Suprapubic skin (tissue), 4 donors: ENCODE measurements around the gene SRSF8.

ENCODE experiments used
- CTCF ChIP-seq, 2 donors: fragments of 200-600 bp in 1 of 2; fragments of 450-650 bp in 1 of 2; sonication (generic) in 1 of 2; IDR thresholded peaks; one replicate each; pipeline ENCODE4 v1.5.1; 2016 to 2019; ENCODE audit warnings: antibody characterized with exemption in 2 of 2, mild to moderate bottlenecking in 1 of 2, moderate library complexity in 1 of 2
- POLR2A ChIP-seq, 2 donors: fragments of 450-650 bp; IDR thresholded peaks; one replicate each; pipeline ENCODE4 v1.6.1; 2017; ENCODE audit warnings: antibody characterized with exemption in 2 of 2, mild to moderate bottlenecking in 2 of 2, moderate library complexity in 2 of 2
- POLR2AphosphoS5 ChIP-seq, 3 donors: sonication (generic); formaldehyde crosslinking; IDR thresholded peaks; one replicate each; pipeline ENCODE4 v1.6.1; 2017; ENCODE audit warnings: antibody characterized with exemption in 3 of 3

GRCh38 chr11:95088946-95089619 lies 22.4 kb downstream of the SRSF8 start:
- TF ChIP-seq CTCF (IDR thresholded peaks at IDR 0.05), result no peak
- no peak for TF ChIP-seq POLR2AphosphoS5 (IDR thresholded peaks at IDR 0.05)
- TF ChIP-seq POLR2A (IDR thresholded peaks at IDR 0.05), result no peak
